Mucosa of rectum (tissue), 2 donors: ENCODE data around the gene FBXW5.
A peak's percentile ranks its signal among the peaks of the same experiment; 100 is the strongest.

Source experiments
- H3K27ac ChIP-seq, 2 donors: one replicate each; pipeline ENCODE4 v1.7.0; 2013; ENCODE audit warnings: inconsistent platforms in 2 of 2, low read depth in 2 of 2, low read length in 2 of 2
- H3K27me3 ChIP-seq, 2 donors: one replicate each; pipeline ENCODE4 v1.7.0; 2013; ENCODE audit warnings: low read length in 2 of 2; ENCODE audit not compliant: control insufficient read depth in 2 of 2, insufficient read depth in 2 of 2
- H3K36me3 ChIP-seq, 2 donors: one replicate each; pipeline ENCODE4 v1.7.0; 2013; ENCODE audit warnings: low read length in 2 of 2; ENCODE audit not compliant: control insufficient read depth in 2 of 2, insufficient read depth in 2 of 2
- H3K4me1 ChIP-seq, 2 donors: one replicate each; pipeline ENCODE4 v1.7.0; 2013; ENCODE audit warnings: low read length in 2 of 2, mild to moderate bottlenecking in 1 of 2; ENCODE audit not compliant: control insufficient read depth in 2 of 2, insufficient read depth in 2 of 2
- H3K4me3 ChIP-seq, 2 donors: one replicate each; pipeline ENCODE4 v1.7.0; 2013; ENCODE audit warnings: low read length in 2 of 2
- H3K9ac ChIP-seq, 2 donors: one replicate each; pipeline ENCODE4 v1.7.0; 2013; ENCODE audit warnings: low read length in 2 of 2, low read depth in 1 of 2, mild to moderate bottlenecking in 1 of 2
- H3K9me3 ChIP-seq, 2 donors: one replicate each; pipeline ENCODE4 v1.7.0; 2013; ENCODE audit warnings: low read length in 2 of 2; ENCODE audit not compliant: control insufficient read depth in 2 of 2
- donor health status: healthy.
- donor health status: Normal muscosa, but diverticular disease.

FBXW5 gene

DNA sequence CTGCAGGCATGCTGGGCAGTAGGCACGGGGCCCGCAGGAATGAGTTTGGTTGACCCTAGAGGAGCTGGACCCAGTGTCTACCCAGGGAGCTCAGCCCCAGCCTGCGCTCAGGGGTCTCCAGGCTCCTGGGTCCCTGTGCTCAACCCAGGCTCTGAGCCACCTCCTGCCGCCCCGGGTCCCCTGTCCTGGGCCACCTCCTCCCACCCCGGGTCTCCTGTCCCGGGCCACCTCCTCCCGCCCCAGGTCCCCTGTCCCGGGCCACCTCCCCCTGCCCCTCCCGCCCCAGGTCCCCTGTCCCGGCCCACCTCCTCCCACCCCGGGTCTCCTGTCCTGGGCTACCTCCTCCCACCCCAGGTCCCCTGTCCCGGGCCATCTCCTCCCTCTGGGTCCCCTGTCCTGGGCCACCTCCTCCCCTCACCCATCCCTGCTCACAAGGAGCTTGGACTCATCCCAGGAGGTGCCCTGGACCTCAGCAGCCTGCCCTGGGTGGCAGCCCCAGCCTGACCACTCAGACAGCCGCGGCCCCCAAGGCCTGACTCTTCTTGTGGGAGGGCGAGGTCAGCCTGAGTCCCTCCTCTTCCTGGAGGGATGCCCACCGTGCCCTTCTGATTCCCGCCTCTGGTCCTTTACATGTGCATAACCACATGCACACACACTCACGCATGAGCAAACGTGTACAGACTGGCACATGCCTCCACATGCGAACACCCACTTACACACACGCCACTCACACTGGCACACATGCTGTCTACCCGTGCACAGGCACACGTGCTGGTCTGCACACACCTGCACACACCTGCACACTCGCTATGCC, 9.9 kb upstream of the FBXW5 start:
- no peaks in the 10 kb centered on the region for H3K36me3 ChIP-seq
- H3K9ac ChIP-seq = no peak overlapping the region
- peaks cover 6 to 7% of the 10 kb centered on the region in 2 donors for H3K4me1 ChIP-seq
- H3K9me3 ChIP-seq = no peaks in the 10 kb centered on the region
- H3K27ac ChIP-seq = no peak overlapping the region
- no peak overlapping the region for H3K4me3 ChIP-seq
- no peaks in the 10 kb centered on the region for H3K27me3 ChIP-seq

DNA sequence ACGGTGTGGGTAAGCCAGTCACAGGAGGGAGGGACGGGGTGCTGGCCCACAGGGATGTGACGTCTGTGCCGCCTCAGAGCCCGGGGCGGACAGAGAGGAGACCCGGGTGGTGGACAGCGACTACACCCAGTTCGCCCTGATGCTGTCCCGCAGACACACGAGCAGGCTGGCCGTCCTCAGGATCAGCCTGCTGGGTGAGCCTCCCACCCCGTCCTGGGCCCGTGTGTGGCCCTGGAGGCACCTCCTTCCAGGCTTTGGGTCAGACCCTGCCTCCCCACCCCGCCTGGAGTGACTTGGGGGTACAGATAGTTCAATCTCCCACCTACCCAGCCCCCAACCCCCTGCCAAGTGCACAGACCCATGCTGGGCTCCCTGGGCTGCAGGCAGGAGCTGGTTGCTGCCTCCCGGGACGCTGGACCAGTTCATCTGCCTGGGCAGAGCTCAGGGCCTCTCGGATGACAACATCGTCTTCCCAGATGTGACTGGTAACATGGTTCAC, 9.3 kb upstream of the FBXW5 start:
- H3K9ac ChIP-seq = no peak overlapping the region
- no peaks in the 10 kb centered on the region for H3K36me3 ChIP-seq
- H3K27ac ChIP-seq = no peak overlapping the region
- H3K27me3 ChIP-seq = no peaks in the 10 kb centered on the region
- peaks cover 8 to 12% of the 10 kb centered on the region in 2 donors for H3K4me1 ChIP-seq
- H3K4me3 ChIP-seq = no peak overlapping the region
- no peaks in the 10 kb centered on the region for H3K9me3 ChIP-seq

DNA sequence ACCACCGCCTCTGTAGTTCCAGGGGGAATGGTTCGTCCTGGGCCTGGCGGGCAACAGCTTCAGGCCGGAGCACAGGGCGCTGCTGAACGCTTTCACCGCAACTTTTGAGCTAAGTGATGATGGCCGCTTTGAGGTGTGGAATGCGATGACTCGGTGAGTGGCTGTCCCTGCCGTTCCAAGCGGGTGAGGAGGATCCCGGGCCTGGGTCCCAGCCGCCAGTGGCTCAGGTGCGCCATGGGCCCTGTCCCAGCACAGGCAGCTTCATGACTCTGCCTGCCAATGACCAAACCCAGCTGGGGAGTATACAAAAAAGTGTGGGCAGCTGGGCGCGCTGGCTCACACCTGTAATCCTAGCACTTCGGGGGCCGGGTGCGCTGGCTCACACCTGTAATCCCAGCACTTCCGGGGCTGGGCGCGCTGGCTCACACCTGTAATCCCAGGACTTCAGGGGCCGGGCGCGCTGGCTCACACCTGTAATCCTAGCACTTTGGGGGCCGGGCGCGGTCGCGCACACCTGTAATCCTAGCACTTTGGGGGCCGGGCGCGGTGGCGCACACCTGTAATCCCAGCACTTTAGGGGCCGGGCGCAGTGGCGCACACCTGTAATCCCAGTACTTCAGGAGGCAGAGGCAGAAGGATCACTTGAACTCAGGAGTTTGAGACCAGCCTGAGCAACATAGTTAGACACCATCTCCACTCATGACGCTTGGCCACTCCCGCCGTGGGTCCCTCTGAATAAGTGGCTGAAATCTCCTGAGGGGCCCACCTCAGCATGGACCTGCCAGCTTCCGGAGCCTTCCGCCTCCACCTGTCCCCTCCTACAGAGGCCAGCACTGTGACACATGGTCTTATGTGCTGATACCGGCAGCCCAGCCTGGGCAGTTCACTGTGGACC, 8.6 kb upstream of the FBXW5 start:
- Histone ChIP-seq H3K9me3 (no peaks in the 10 kb centered on the region), H3K4me3 (no peak overlapping the region), H3K4me1 (peaks cover 9 to 14% of the 10 kb centered on the region in 2 donors), H3K27me3 (no peaks in the 10 kb centered on the region), H3K9ac (no peak overlapping the region), H3K27ac (no peak overlapping the region), H3K36me3 (no peaks in the 10 kb centered on the region)

DNA sequence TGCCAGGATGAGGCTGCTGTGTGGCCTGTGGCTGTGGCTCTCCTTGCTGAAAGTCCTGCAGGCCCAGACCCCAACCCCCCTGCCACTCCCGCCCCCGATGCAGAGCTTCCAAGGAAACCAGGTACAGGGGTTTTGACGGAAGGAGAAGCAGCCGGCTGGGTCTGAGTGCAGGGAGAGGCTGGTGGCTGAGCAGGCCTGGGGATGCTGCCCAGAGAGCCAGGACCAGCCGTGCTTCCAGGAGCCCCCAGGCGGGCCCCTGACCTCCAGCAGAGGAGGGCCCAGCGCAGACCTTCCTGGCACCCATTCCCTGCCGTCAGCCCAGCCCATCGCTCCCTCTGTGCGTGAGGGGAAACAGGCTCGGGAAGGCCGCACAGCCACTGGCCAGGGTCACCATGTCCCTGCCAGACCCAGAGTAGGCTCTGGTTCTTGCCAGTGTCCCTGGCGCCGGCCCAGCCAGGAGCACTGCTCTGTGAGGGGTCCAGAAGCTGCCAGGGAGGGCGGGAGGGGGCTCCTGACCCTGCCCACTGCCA, 7.8 kb upstream of the FBXW5 start:
- Histone ChIP-seq H3K4me1 (peaks cover 15 to 21% of the 10 kb centered on the region in 2 donors), H3K9me3 (no peaks in the 10 kb centered on the region), H3K9ac (no peak overlapping the region), H3K4me3 (no peak overlapping the region), H3K36me3 (no peaks in the 10 kb centered on the region), H3K27me3 (no peaks in the 10 kb centered on the region), H3K27ac (no peak overlapping the region)

DNA sequence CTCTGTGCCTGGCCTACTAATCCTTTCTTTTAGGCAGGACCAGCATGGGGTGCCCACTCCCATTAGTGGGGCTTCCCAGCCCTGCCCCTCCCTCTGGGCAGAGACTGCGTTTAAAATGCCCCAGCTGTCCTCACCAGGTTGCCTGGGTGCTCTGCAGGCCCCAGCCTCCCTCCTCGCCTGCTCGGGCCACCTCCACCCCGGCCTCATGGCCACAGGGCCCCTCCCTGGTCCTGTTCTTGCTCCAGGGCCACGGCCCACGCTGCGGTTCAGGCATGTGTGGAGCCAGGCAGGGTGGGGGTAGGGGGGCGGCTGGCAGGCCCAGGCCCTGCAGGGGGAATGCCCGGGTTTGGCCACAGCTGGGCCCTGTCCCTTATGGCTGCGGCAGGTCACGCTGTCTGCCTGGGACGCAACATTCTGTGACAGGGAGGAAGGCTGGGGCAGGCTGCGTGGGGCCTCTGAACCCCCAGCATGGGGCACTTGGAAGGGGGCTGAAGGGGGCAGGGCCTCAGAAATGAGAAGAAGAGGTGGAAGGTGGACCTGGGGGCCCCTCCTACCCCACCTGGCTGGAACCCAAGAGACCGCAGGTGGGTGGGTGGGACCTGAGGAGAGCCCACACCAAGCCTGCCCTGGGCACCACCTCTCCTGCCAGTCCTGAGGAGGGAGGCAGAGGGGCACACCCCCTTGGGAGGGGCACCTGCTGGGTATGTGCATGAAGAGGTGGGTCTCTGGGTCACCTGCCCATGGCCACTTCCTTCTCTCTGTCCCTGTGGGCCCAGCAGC, 7.2 kb upstream of the FBXW5 start, which contains the start of gene LCN12:
LCN12 (plus strand) TSS at position 733 of the 780 bp plus-strand sequence. CDS start 55 bp downstream, outside the sequence.
- no peak within 1 kb of the TSS for H3K4me3 ChIP-seq
- H3K4me1 ChIP-seq = peaks cover 15 to 21% of the 10 kb centered on the region in 2 donors
- H3K27me3 ChIP-seq = no peaks in the 10 kb centered on the region
- H3K36me3 ChIP-seq = no peaks in the 10 kb centered on the region
- H3K27ac ChIP-seq = no peak within 1 kb of the TSS
- H3K9ac ChIP-seq = no peak within 1 kb of the TSS
- no peaks in the 10 kb centered on the region for H3K9me3 ChIP-seq

DNA sequence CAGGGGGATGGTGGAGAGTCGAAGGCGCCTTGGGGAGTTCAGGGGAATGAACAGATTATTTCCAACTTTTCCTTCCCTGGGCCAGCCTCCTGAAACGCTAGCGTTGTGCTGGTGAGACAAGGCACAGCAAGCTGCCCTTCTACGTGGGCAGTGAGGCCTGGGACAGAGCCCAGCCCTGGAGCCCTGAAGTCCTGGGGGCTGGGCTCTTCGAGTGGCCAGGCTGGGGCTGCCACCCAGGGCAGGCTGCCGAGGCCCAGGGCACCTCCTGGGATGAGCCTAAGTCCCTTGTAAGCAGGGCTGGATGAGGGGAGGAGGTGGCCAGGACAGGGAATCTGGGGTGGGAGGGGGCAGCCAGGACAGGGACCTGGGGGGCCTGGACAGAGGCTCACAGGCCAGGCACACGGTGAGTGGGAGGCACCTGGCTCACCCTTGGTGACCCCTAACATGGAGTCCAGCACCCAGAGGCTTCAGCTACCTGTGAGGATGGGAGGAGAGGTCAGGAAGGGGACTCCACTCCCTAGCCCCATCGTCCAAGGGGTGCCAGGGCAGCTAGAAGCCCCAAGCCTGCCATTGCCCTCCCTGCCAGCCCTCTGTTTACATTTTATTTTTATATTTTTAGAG, 6.2 kb upstream of the FBXW5 start:
- Histone ChIP-seq H3K9me3 (no peaks in the 10 kb centered on the region), H3K36me3 (no peaks in the 10 kb centered on the region), H3K27me3 (no peaks in the 10 kb centered on the region), H3K4me1 (peaks cover 15 to 21% of the 10 kb centered on the region in 2 donors), H3K9ac (peak overlapping the region; percentile 92 to 96), H3K4me3 (peak overlapping the region; percentile 79 to 95), H3K27ac (peak overlapping the region; percentile 95)

DNA sequence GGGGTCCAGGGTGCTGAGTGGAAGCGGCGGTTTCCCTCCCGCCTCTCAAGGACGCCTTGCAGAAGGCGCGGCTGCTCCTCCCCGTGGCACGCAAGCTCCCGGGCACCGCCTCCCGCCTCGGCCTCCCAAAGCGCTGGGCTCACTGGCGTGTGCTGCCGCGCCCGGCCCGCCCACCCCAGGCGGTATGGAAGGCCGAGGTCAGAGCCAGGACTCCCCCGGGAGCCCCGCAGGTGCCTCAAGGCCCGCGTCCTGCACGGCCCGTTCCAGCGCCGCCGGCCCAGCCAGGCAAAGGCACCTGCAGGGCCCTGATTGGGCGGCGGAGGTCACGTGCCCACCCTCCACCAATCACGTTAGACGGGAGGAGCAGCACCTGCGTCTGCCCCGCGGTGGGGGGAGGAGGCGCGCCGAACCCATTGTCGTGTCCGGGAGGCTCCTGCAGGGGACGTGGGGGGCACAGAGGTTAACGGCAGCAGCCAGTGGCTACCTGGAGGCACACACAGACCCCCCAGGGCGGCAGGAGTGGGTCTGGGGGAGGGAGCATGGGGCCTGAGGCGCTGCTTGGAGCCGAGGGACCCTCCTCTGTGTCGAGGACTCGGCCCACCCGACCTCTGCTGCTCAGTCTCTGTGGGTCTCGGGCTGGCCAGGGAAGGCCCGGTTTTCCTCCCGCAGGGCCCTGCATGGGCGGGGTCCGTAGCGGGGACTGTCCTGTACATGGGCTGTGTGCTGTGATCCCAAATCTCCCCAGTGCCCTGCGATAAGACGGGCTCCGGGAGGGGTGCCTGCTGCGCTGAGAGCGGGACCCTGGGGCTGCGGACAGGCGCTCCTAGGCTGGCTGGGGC, 5.5 kb upstream of the FBXW5 start:
- peak overlapping the region; percentile 92 to 96 for H3K9ac ChIP-seq
- H3K36me3 ChIP-seq = no peaks in the 10 kb centered on the region
- H3K4me1 ChIP-seq = peaks cover 15 to 23% of the 10 kb centered on the region in 2 donors
- H3K27me3 ChIP-seq = no peaks in the 10 kb centered on the region
- H3K9me3 ChIP-seq = no peaks in the 10 kb centered on the region
- H3K4me3 ChIP-seq = peak overlapping the region; percentile 79 to 95
- H3K27ac ChIP-seq = peak overlapping the region; percentile 95

DNA sequence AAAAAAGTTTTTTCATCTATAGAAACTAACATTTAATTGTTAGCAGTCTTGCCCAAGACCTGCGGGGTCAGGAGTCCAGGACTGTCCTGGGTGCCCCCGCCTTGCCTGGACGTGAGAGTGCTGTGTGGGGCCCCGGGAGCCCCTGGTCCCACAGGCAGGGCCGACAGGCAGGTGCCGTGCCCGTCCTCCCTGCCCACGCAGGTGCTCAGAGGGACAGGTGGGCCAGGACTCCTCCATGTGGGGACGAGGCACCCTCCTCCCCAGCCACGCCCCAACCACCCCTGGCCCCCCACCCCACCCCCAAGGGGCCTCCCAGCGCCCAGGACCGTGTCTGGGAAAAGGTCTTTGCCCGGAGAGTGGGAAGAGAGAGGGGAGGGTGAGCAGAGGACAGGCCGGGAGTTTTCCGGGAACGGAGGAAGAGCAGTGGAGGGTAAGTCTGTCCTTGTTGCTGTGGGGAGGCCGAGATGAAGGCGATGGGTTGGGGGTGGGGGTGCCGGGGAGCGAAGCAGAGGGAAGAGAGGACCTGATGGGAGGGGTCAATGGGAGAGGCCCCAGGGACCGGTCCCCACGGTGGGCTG, 4.8 kb upstream of the FBXW5 start:
- Histone ChIP-seq H3K27me3 (no peaks in the 10 kb centered on the region), H3K4me3 (peak overlapping the region; percentile 79 to 95), H3K9me3 (no peaks in the 10 kb centered on the region), H3K9ac (peak overlapping the region; percentile 63 to 96), H3K27ac (peak overlapping the region; percentile 95), H3K36me3 (no peaks in the 10 kb centered on the region), H3K4me1 (peaks cover 18 to 27% of the 10 kb centered on the region in 2 donors)
